Stomach (tissue), 9 donors: Measurements from ENCODE around the gene RBM38. TPM values are rescaled to one million over a fixed set of nuclear protein-coding genes. Genes with fewer than 3 reads are reported as not detected.

Source experiments
- DNase-seq, 2 donors: peaks; one replicate each; pipeline versions ENCODE4 v3.0.0 to v3.0.0-alpha.2; 2013 to 2019
- H3K27ac ChIP-seq, 5 donors: fragments of 200-600 bp in 4 of 5; sonication (generic) in 4 of 5; one replicate each; pipeline ENCODE4 v1.5.1; 2013 to 2019; ENCODE audit warnings: mild to moderate bottlenecking in 1 of 5, moderate library complexity in 1 of 5
- H3K27me3 ChIP-seq, 3 donors: fragments of 200-600 bp; sonication (generic); one replicate each; pipeline ENCODE4 v1.5.1; 2017 to 2019; ENCODE audit warnings: mixed run types in 1 of 3
- H3K36me3 ChIP-seq, 4 donors: fragments of 200-600 bp; sonication (generic); 1 replicate in 3 of 4; 2 replicates in 1 of 4; pipeline ENCODE4 v1.5.1; 2016 to 2019
- H3K4me1 ChIP-seq, 4 donors: fragments of 200-600 bp; sonication (generic); one replicate each; pipeline ENCODE4 v1.5.1; 2016 to 2019
- H3K4me3 ChIP-seq, 4 donors: fragments of 200-600 bp; sonication (generic) in 3 of 4; one replicate each; pipeline ENCODE4 v1.5.1; 2016 to 2019; ENCODE audit warnings: mild to moderate bottlenecking in 1 of 4
- H3K9me3 ChIP-seq, 4 donors: fragments of 200-600 bp; sonication (generic); one replicate each; pipeline ENCODE4 v1.5.1; 2016 to 2019
- CTCF ChIP-seq, 7 experiments: fragments of 450-650 bp in 4 of 7; fragments of 200-600 bp in 3 of 7; sonication (generic) in 3 of 7; IDR thresholded peaks; one replicate each; pipeline ENCODE4 v1.5.1; 2016 to 2019; ENCODE audit warnings: antibody characterized with exemption in 7 of 7, control low read depth in 2 of 7, mild to moderate bottlenecking in 1 of 7
- EP300 ChIP-seq: sonication (generic); formaldehyde crosslinking; IDR thresholded peaks from one replicate; pipeline ENCODE4 v1.6.1; 2017; ENCODE audit warnings: antibody characterized with exemption
- POLR2A ChIP-seq, 4 donors: fragments of 450-650 bp; IDR thresholded peaks; one replicate each; pipeline ENCODE4 v1.6.1; 2016; ENCODE audit warnings: antibody characterized with exemption in 4 of 4, control low read depth in 2 of 4, mild to moderate bottlenecking in 1 of 4, moderate library complexity in 1 of 4
- POLR2AphosphoS5 ChIP-seq, 3 donors: sonication (generic); formaldehyde crosslinking; IDR thresholded peaks; one replicate each; pipeline ENCODE4 v1.6.1; 2016; ENCODE audit warnings: antibody characterized with exemption in 3 of 3
- WGBS, 5 donors: extraction: QIAGEN DNeasy Blood & Tissue Kit in 3 of 5; methylation state at CpG; one replicate each; pipeline versions ENCODE4 v1.1.5 to v1.1.7; 2013 to 2018; 5-methylcytosine and 5-hydroxymethylcytosine counted together
- intact Hi-C: fragments of 100-400 bp; cut with DNase I; formaldehyde crosslinking; loops from one replicate; pipeline ENCODE4 v1.15.1; 2023; ENCODE audit warnings: low total_unique reads
- polyA plus RNA-seq, 3 donors: library from polyadenylated mRNA; stranded (reverse); fragments of 200-250 nt; gene quantifications; one replicate each; pipeline ENCODE4 v1.2.3, GENCODE V29; 2013
- total RNA-seq, 5 donors: library from RNA; depleted of rRNA; stranded (reverse); fragments of >200 nt; gene quantifications; one replicate each; pipeline versions ENCODE4 v1.1.0 to v1.2.3, GENCODE V29; 2014 to 2016
- donor health status: healthy with polysubstance abuse.
- donor health status: Bipolar disorder and iron deficiency.
- donor health status: healthy.

Gene RBM38
- total and polyA plus RNA-seq, 8 donors = 5.3 to 37.8 (median 16.4) TPM

GRCh38 chr20:57389695-57390603, 1.2 kb upstream of the RBM38 start:
- Histone ChIP-seq H3K36me3 (peaks cover 8 to 22% (median 10%) of the 10 kb centered on the region in 4 donors), H3K9me3 (no peaks in the 10 kb centered on the region), H3K4me1 (peaks cover 41 to 55% (median 52%) of the 10 kb centered on the region in 4 donors), H3K4me3 (peak overlapping the region; percentile 37 to 94 (median 44)), H3K27me3 (no peaks in the 10 kb centered on the region), H3K27ac (peak overlapping the region; percentile 65 to 92 (median 79))
- DNase-seq = peak in 1 of 2 donors; percentile 68
- 35 to 56% (median 50%) methylated on average over 43 to 52 of the region's 52 CpGs for WGBS, 5 donors
- TF ChIP-seq EP300 = no peak
- no peak for TF ChIP-seq CTCF (IDR thresholded peaks at IDR 0.05)
- TF ChIP-seq POLR2AphosphoS5 (IDR thresholded peaks at IDR 0.05) = no peak
- TF ChIP-seq POLR2A (IDR thresholded peaks at IDR 0.05) = no peak
- intact Hi-C loops = loop anchor here (10.0 kb wide), 1 partner anchor 205 kb away; no protein-coding TSS in a partner anchor

- TF ChIP-seq EP300 (no peak), POLR2AphosphoS5 (IDR thresholded peaks at IDR 0.05) (no peak), CTCF (IDR thresholded peaks at IDR 0.05) (no peak), POLR2A (IDR thresholded peaks at IDR 0.05) (no peak)
- DNase-seq = peak; percentile 31 to 66
- Histone ChIP-seq H3K27ac (peak overlapping the region; percentile 84 to 92 (median 88)), H3K4me1 (peaks cover 55 to 73% (median 69%) of the 10 kb centered on the region in 4 donors), H3K9me3 (no peaks in the 10 kb centered on the region), H3K4me3 (peak overlapping the region; percentile 70 to 94 (median 83)), H3K36me3 (peaks cover 9 to 39% (median 18%) of the 10 kb centered on the region in 4 donors), H3K27me3 (no peaks in the 10 kb centered on the region)
- WGBS, 5 donors = 1 to 7% (median 3%) methylated on average over 20 to 94 of the region's 98 CpGs
- intact Hi-C loops = no loop called here
Measured at GRCh38 chr20:57391439-57392301, 474 bp downstream of the RBM38 start.

- H3K27me3 ChIP-seq = no peaks in the 10 kb centered on the region
- WGBS, 5 donors = 36 to 46% (median 45%) methylated on average over 8 to 33 of the region's 33 CpGs
- TF ChIP-seq EP300 (no peak), POLR2A (IDR thresholded peaks at IDR 0.05) (no peak), CTCF (IDR thresholded peaks at IDR 0.05) (no peak), POLR2AphosphoS5 (IDR thresholded peaks at IDR 0.05) (peak in 2 of 3 donors; percentile 14 to 44)
- peak overlapping the region; percentile 70 to 94 (median 83) for H3K4me3 ChIP-seq
- peak overlapping the region; percentile 59 to 92 (median 84) for H3K27ac ChIP-seq
- intact Hi-C loops = no loop called here
- H3K36me3 ChIP-seq = peaks cover 9 to 49% (median 29%) of the 10 kb centered on the region in 4 donors
- DNase-seq = peak; percentile 60 to 77
- H3K9me3 ChIP-seq = no peaks in the 10 kb centered on the region
- peaks cover 61 to 83% (median 78%) of the 10 kb centered on the region in 4 donors for H3K4me1 ChIP-seq
Measured at GRCh38 chr20:57392512-57393271, 1.5 kb downstream of the RBM38 start.
